H9 (cell line): Measurements from ENCODE around the gene IER5. TPM values are rescaled to one million over a fixed set of nuclear protein-coding genes. Genes with fewer than 3 reads are reported as not detected.

Source experiments
- DNase-seq: peaks from one replicate; pipeline ENCODE4 v3.0.0-alpha.2; 2017
- H2AFZ ChIP-seq: one replicate; pipeline ENCODE4 v1.6.1; 2013; ENCODE audit warnings: mild to moderate bottlenecking, low read length, control low read depth, moderate library complexity
- H2AK5ac ChIP-seq: 2 replicates; pipeline ENCODE4 v1.6.1; 2013; ENCODE audit warnings: low read length, control low read depth, mixed read lengths; ENCODE audit not compliant: insufficient read length
- H2BK120ac ChIP-seq: one replicate; pipeline ENCODE4 v1.6.1; 2013; ENCODE audit warnings: low read depth, mild to moderate bottlenecking, low read length, control low read depth, inconsistent platforms; ENCODE audit not compliant: poor library complexity, severe bottlenecking
- H2BK12ac ChIP-seq: 2 replicates; pipeline ENCODE4 v1.6.1; 2013; ENCODE audit warnings: low read length, control low read depth, mixed read lengths, low read depth; ENCODE audit not compliant: insufficient read length
- H2BK15ac ChIP-seq: 2 replicates; pipeline ENCODE4 v1.6.1; 2013; ENCODE audit warnings: low read depth, low read length, control low read depth
- H2BK20ac ChIP-seq: one replicate; pipeline ENCODE4 v1.6.1; 2013; ENCODE audit warnings: low read depth, mild to moderate bottlenecking, low read length, control low read depth, inconsistent platforms; ENCODE audit not compliant: poor library complexity, severe bottlenecking
- H2BK5ac ChIP-seq: 2 replicates; pipeline ENCODE4 v1.6.1; 2013; ENCODE audit warnings: low read length, control low read depth, mixed read lengths; ENCODE audit not compliant: insufficient read length
- H3K14ac ChIP-seq: 2 replicates; pipeline ENCODE4 v1.6.1; 2013; ENCODE audit warnings: low read length, control low read depth; ENCODE audit not compliant: insufficient read depth
- H3K18ac ChIP-seq: 2 replicates; pipeline ENCODE4 v1.6.1; 2013; ENCODE audit warnings: low read depth, mild to moderate bottlenecking, mixed read lengths, low read length, control low read depth; ENCODE audit not compliant: insufficient read length
- H3K23ac ChIP-seq: 2 replicates; pipeline ENCODE4 v1.6.1; 2013; ENCODE audit warnings: low read length, control low read depth, mixed read lengths, low read depth; ENCODE audit not compliant: insufficient read length
- H3K23me2 ChIP-seq: 2 replicates; pipeline ENCODE4 v1.6.1; 2013; ENCODE audit warnings: low read depth, mild to moderate bottlenecking, mixed read lengths, low read length, control low read depth; ENCODE audit not compliant: insufficient read length, poor library complexity, severe bottlenecking
- H3K27ac ChIP-seq: 2 replicates; pipeline ENCODE4 v1.5.1; 2013; ENCODE audit warnings: low read length, control low read depth, mixed read lengths, low read depth; ENCODE audit not compliant: insufficient read length
- H3K27me3 ChIP-seq: 2 replicates; pipeline ENCODE4 v1.6.1; 2013; ENCODE audit warnings: low read length, control low read depth, inconsistent platforms; ENCODE audit not compliant: insufficient read depth
- H3K4ac ChIP-seq: 2 replicates; pipeline ENCODE4 v1.6.1; 2013; ENCODE audit warnings: low read depth, mild to moderate bottlenecking, control low read depth, inconsistent platforms, low read length, moderate library complexity
- H3K4me1 ChIP-seq: 2 replicates; pipeline ENCODE4 v1.6.1; 2013; ENCODE audit warnings: low read length, control low read depth, inconsistent platforms; ENCODE audit not compliant: insufficient read depth
- H3K4me2 ChIP-seq: 2 replicates; pipeline ENCODE4 v1.6.1; 2013; ENCODE audit warnings: low read length, control low read depth, mixed read lengths; ENCODE audit not compliant: insufficient read length, insufficient read depth
- H3K56ac ChIP-seq: 2 replicates; pipeline ENCODE4 v1.6.1; 2013; ENCODE audit warnings: low read depth, mild to moderate bottlenecking, mixed read lengths, low read length, control low read depth; ENCODE audit not compliant: insufficient read length
- H3K79me1 ChIP-seq: 2 replicates; pipeline ENCODE4 v1.6.1; 2013; ENCODE audit warnings: low read depth, mild to moderate bottlenecking, moderate library complexity, low read length, control low read depth, inconsistent platforms; ENCODE audit not compliant: insufficient read depth, poor library complexity, severe bottlenecking
- H3K79me2 ChIP-seq: 2 replicates; pipeline ENCODE4 v1.6.1; 2013; ENCODE audit warnings: low read length, control low read depth, inconsistent platforms; ENCODE audit not compliant: insufficient read depth
- H3K9ac ChIP-seq: 2 replicates; pipeline ENCODE4 v1.6.1; 2013; ENCODE audit warnings: low read length, control low read depth, mixed read lengths; ENCODE audit not compliant: insufficient read length; ENCODE audit errors: extremely low read depth
- H3K9me3 ChIP-seq: one replicate; pipeline ENCODE4 v1.6.1; 2013; ENCODE audit warnings: low read depth, low read length, inconsistent platforms; ENCODE audit not compliant: control insufficient read depth
- H3T11ph ChIP-seq: one replicate; pipeline ENCODE4 v1.6.1; 2013; ENCODE audit warnings: mild to moderate bottlenecking, low read length, control low read depth, inconsistent platforms
- H4K20me1 ChIP-seq: one replicate; pipeline ENCODE4 v1.6.1; 2013; ENCODE audit not compliant: control insufficient read depth, insufficient read length, insufficient read depth
- H4K5ac ChIP-seq: 2 replicates; pipeline ENCODE4 v1.6.1; 2013; ENCODE audit warnings: low read depth, mild to moderate bottlenecking, mixed read lengths, low read length, control low read depth; ENCODE audit not compliant: insufficient read length
- H4K8ac ChIP-seq: replicated peaks from 2 replicates; pipeline ENCODE4 v1.6.1; 2013; ENCODE audit warnings: low read length, control low read depth, mixed read lengths, low read depth; ENCODE audit not compliant: insufficient read length
- H4K91ac ChIP-seq: 2 replicates; pipeline ENCODE4 v1.6.1; 2013; ENCODE audit warnings: low read depth, mild to moderate bottlenecking, moderate library complexity, mixed read lengths, low read length, control low read depth; ENCODE audit not compliant: insufficient read length
- H3K27ac Mint-ChIP-seq, 3 experiments: 2 replicates in 2 of 3; 3 replicates in 1 of 3; pipeline ENCODE4 v1.8.0; 2020 to 2021; ENCODE audit warnings: mixed read lengths in 3 of 3, mild to moderate bottlenecking in 1 of 3, moderate library complexity in 1 of 3
- H3K27me3 Mint-ChIP-seq: 2 replicates; pipeline ENCODE4 v1.8.0; 2021; ENCODE audit warnings: low read depth, mild to moderate bottlenecking, moderate library complexity, mixed read lengths
- H3K36me3 Mint-ChIP-seq, 3 experiments: 2 replicates in 2 of 3; 3 replicates in 1 of 3; pipeline ENCODE4 v1.8.0; 2020 to 2021; ENCODE audit warnings: low read depth in 3 of 3, mixed read lengths in 3 of 3; ENCODE audit not compliant: insufficient read depth in 1 of 3
- H3K4me1 Mint-ChIP-seq, 2 experiments: 2 replicates each; pipeline ENCODE4 v1.8.0; 2020; ENCODE audit warnings: mixed read lengths in 2 of 2
- H3K4me3 Mint-ChIP-seq, 2 experiments: 2 replicates in 1 of 2; 3 replicates in 1 of 2; pipeline ENCODE4 v1.8.0; 2020 to 2021; ENCODE audit warnings: mild to moderate bottlenecking in 2 of 2, mixed read lengths in 2 of 2, moderate library complexity in 1 of 2
- H3K9me3 Mint-ChIP-seq, 2 experiments: 2 replicates in 1 of 2; 3 replicates in 1 of 2; pipeline ENCODE4 v1.8.0; 2020; ENCODE audit warnings: mild to moderate bottlenecking in 2 of 2, mixed read lengths in 2 of 2, moderate library complexity in 1 of 2
- WGBS: extraction: QIAGEN DNeasy Blood & Tissue Kit; methylation state at CpG from one replicate; pipeline ENCODE4 v1.1.7; 2013; ENCODE audit warnings: missing lambda C conversion rate, low lambda C conversion rate, mixed read lengths; ENCODE audit not compliant: insufficient read length; ENCODE audit errors: extremely low coverage; 5-methylcytosine and 5-hydroxymethylcytosine counted together
- total RNA-seq: library from RNA; stranded (reverse); gene quantifications from 2 replicates; pipeline ENCODE4 v1.2.1, GENCODE V29; 2021
- TF ChIP-seq, protein P1 (sequence below): fragments of 200-600 bp; sonication (generic); conservative IDR thresholded peaks from 3 replicates; pipeline ENCODE4 v1.8.0; 2021; ENCODE audit warnings: antibody characterized with exemption, mild to moderate bottlenecking

The IER5 gene
- total RNA-seq, 1 experiment from 2014 or later = 6.7 TPM

DNA sequence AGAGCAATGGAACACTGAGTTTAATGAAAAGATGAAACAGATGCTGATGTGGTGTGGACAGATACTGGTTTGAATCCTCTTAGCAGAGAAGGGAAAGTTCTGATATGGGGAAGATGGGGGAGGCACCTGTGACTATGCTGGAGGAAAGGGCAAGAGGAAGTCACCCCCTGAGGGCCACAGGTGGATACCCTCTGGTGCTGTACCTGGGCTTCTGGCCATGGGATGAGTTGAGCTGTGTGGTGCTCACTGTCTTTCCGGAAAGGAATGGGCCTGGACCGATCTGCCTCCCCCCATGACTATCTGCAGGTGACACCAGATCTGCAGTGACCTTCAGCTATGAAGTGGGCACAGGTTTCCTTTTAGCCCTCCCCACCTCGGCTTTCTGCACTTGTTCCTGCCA is 52.4 kb downstream of the IER5 start:
- H3K4me1 Mint-ChIP-seq = peaks cover 10 to 23% of the 10 kb centered on the region in 2 experiments
- Histone ChIP-seq H3K27ac (no peak overlapping the region), H3K56ac (no peak overlapping the region)

More for the DNA sequence above, 52.4 kb downstream of the IER5 start:
- Histone ChIP-seq H3T11ph (no peak overlapping the region), H3K23ac (no peak overlapping the region), H2BK5ac (no peak overlapping the region), H3K14ac (peak overlapping the region; percentile 5; the same call in 1 of the 2 replicates), H2AK5ac (no peak overlapping the region), H4K91ac (no peak overlapping the region), H2BK12ac (no peak overlapping the region), H3K23me2 (peaks cover 3% of the 10 kb centered on the region), H3K4me2 (no peak overlapping the region), H3K4ac (no peak overlapping the region), H3K9me3 (no peaks in the 10 kb centered on the region), H3K4me1 (no peaks in the 10 kb centered on the region; the same call in 1 of the 2 replicates), H3K9ac (no peak overlapping the region), H2AFZ (no peak overlapping the region), H4K20me1 (no peaks in the 10 kb centered on the region), H3K79me2 (no peaks in the 10 kb centered on the region), H2BK120ac (no peak overlapping the region), H2BK20ac (no peak overlapping the region), H4K8ac (no peak overlapping the region), H2BK15ac (no peak overlapping the region), H3K27me3 (no peaks in the 10 kb centered on the region), H4K5ac (no peak overlapping the region), H3K18ac (no peak overlapping the region), H3K79me1 (no peaks in the 10 kb centered on the region)
- TF ChIP-seq, protein P1, sequence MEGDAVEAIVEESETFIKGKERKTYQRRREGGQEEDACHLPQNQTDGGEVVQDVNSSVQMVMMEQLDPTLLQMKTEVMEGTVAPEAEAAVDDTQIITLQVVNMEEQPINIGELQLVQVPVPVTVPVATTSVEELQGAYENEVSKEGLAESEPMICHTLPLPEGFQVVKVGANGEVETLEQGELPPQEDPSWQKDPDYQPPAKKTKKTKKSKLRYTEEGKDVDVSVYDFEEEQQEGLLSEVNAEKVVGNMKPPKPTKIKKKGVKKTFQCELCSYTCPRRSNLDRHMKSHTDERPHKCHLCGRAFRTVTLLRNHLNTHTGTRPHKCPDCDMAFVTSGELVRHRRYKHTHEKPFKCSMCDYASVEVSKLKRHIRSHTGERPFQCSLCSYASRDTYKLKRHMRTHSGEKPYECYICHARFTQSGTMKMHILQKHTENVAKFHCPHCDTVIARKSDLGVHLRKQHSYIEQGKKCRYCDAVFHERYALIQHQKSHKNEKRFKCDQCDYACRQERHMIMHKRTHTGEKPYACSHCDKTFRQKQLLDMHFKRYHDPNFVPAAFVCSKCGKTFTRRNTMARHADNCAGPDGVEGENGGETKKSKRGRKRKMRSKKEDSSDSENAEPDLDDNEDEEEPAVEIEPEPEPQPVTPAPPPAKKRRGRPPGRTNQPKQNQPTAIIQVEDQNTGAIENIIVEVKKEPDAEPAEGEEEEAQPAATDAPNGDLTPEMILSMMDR = no peak
- Mint-ChIP-seq H3K9me3 (peaks cover 0 to 3% of the 10 kb centered on the region in 2 experiments; a peak in 2 of 5 replicates), H3K4me3 (no peak overlapping the region), H3K36me3 (no peaks in the 10 kb centered on the region), H3K27me3 (peaks cover 25% of the 10 kb centered on the region), H3K27ac (no peak overlapping the region)
- no peak for DNase-seq
- no CpG with 5 or more reads among the region's 3 CpGs for WGBS
